ENCODE results near the gene RLIM. TPM values are rescaled to one million over a fixed set of nuclear protein-coding genes. Genes with fewer than 3 reads are reported as not detected.

Gene RLIM
- total and polyA plus RNA-seq, 9 donors, result 9.9 to 44.5 (median 33.4) TPM

DNA sequence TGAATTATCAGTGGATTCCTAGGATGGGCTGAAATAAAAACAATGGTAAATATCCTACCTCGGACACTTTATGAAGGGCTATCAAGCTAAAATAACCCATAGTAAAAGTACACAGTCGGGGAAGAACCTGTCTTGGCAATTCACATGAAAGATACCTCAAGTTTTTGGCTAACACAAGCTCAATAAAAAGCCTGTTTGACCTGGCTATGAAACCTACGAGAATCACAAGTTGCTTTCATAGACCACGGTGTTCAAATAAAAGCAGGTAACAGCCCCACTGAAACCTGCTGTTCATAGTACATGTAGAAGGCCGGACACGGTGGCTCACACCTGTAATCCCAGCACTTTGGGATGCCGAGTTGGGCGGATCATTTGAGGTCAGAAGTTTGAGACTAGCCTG is 12.3 kb downstream of the RLIM start:
- no peaks in the 10 kb centered on the region for H3K27me3 ChIP-seq
- TF ChIP-seq, protein P1, sequence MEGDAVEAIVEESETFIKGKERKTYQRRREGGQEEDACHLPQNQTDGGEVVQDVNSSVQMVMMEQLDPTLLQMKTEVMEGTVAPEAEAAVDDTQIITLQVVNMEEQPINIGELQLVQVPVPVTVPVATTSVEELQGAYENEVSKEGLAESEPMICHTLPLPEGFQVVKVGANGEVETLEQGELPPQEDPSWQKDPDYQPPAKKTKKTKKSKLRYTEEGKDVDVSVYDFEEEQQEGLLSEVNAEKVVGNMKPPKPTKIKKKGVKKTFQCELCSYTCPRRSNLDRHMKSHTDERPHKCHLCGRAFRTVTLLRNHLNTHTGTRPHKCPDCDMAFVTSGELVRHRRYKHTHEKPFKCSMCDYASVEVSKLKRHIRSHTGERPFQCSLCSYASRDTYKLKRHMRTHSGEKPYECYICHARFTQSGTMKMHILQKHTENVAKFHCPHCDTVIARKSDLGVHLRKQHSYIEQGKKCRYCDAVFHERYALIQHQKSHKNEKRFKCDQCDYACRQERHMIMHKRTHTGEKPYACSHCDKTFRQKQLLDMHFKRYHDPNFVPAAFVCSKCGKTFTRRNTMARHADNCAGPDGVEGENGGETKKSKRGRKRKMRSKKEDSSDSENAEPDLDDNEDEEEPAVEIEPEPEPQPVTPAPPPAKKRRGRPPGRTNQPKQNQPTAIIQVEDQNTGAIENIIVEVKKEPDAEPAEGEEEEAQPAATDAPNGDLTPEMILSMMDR (IDR thresholded peaks at IDR 0.05), result no peak
- no peak for TF ChIP-seq EP300 (IDR thresholded peaks at IDR 0.05)
- no peak for TF ChIP-seq POLR2A (IDR thresholded peaks at IDR 0.05)
- peaks cover 2% of the 10 kb centered on the region for H3K4me1 ChIP-seq (ENCODE audit: insufficient read depth)
- no peaks in the 10 kb centered on the region for H3K36me3 ChIP-seq
- intact Hi-C loops (cut with DNase I), result no loop called here
- no peak overlapping the region for H3K27ac ChIP-seq
- no peaks in the 10 kb centered on the region for H3K9me3 ChIP-seq
- WGBS, 3 donors, result 76 to 86% (median 78%) methylated on average over 8 of the region's 8 CpGs
- no peak for DNase-seq
- H3K4me3 ChIP-seq, result no peak overlapping the region

DNA sequence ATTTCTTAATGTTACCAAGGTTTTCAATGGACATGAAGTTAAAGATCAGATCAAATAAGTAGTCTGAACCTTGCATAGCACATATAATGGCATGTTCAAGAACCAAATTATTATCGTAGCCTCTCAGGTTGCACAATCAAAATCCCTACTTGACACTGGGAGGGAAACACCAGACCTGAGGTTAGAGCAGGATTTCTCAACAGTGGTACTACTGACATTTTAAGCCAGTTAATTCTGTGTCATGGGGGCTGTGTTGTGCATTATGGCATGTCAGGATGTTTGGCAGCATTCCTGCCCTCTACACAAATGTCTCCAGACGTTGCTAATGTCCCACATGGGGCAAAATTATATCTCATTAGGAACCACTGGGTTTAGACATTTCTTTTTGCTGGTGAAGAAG is 20.8 kb downstream of the RLIM start:
- Histone ChIP-seq H3K27ac (no peak overlapping the region), H3K9me3 (no peaks in the 10 kb centered on the region), H3K4me3 (no peak overlapping the region), H3K4me1 (ENCODE audit: insufficient read depth) (no peaks in the 10 kb centered on the region), H3K27me3 (no peaks in the 10 kb centered on the region), H3K36me3 (no peaks in the 10 kb centered on the region)
- no peak for DNase-seq
- intact Hi-C loops (cut with DNase I), result no loop called here
- WGBS, 3 donors, result 54 to 56% (median 54%) methylated on average over 2 of the region's 2 CpGs
- no peak for TF ChIP-seq POLR2A (IDR thresholded peaks at IDR 0.05)
- TF ChIP-seq, protein P1 (IDR thresholded peaks at IDR 0.05), result no peak
- TF ChIP-seq EP300 (IDR thresholded peaks at IDR 0.05), result no peak

DNA sequence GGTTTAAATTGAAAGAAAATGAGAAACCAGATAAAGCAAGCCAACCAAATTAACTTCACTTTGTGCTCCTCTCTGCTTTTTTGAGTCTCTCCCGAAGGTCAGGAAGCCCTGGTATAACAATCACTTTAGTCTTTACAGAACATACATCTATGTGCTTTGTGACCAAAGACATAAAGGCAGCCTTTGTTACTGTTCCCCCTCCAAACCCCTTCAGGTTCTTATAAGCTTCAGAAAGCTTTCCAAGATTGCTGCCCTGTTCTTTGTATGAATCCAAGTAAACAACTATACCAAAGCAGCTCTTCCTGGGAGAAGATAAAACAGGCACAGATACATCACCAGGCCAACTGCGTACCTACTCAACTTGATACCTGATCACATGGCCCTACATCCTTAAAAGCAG is 28.7 kb downstream of the RLIM start:
- Histone ChIP-seq H3K27ac (no peak overlapping the region), H3K27me3 (no peaks in the 10 kb centered on the region), H3K9me3 (no peaks in the 10 kb centered on the region), H3K4me1 (ENCODE audit: insufficient read depth) (no peaks in the 10 kb centered on the region), H3K4me3 (no peak overlapping the region), H3K36me3 (no peaks in the 10 kb centered on the region)
- intact Hi-C loops (cut with DNase I), result no loop called here
- TF ChIP-seq, protein P1 (IDR thresholded peaks at IDR 0.05), result no peak
- TF ChIP-seq EP300 (IDR thresholded peaks at IDR 0.05) (no peak), POLR2A (IDR thresholded peaks at IDR 0.05) (no peak)
- DNase-seq, result no peak
- WGBS, 3 donors, result 80 to 81% (median 80%) methylated on average over 2 of the region's 2 CpGs

DNA sequence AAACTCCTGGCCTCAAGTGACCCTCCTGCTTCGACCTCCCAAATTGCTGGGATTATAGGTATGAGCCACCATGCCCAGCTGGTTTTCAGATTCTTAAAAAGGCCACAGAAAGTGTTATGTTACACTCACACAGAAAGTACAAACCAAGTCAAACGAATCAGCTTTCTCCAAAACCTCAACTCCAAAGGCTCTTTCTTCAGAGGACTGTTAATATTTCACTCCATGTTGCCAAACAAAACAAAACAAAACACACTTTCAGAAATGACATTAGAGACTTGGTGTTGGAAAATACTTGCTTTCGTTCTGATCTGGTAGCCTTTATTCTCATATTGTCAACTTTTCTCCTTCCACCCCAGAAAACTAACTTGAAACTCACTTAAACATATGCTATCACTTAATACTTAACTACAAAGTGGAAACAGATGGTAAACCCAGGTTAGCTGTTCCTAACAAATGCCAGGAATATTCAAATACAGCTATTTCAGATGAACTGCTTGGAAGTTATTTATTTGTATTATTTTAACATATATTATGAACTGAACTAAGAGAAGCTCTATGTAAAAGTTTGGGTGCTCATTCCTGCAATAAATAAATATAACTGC is 34.7 kb downstream of the RLIM start:
- no peaks in the 10 kb centered on the region for H3K4me1 ChIP-seq (ENCODE audit: insufficient read depth)
- H3K36me3 ChIP-seq, result no peaks in the 10 kb centered on the region
- intact Hi-C loops (cut with DNase I), result no loop called here
- H3K9me3 ChIP-seq, result no peaks in the 10 kb centered on the region
- DNase-seq, result no peak
- no peak for TF ChIP-seq EP300 (IDR thresholded peaks at IDR 0.05)
- TF ChIP-seq, protein P1 (IDR thresholded peaks at IDR 0.05), result no peak
- H3K4me3 ChIP-seq, result no peak overlapping the region
- no peaks in the 10 kb centered on the region for H3K27me3 ChIP-seq
- no peak overlapping the region for H3K27ac ChIP-seq
- WGBS, 3 donors, result 18 to 37% (median 23%) methylated on average over 3 of the region's 3 CpGs
